HG02763 (cell line): ENCODE results near the gene STK4.

Experiments
- ATAC-seq: cut with Tn5 transposase; IDR thresholded peaks from one replicate; pipeline ENCODE4 v1.9.1; 2021; ENCODE audit warnings: mild to moderate bottlenecking, moderate library complexity; ENCODE audit not compliant: unreplicated experiment

Gene STK4

DNA sequence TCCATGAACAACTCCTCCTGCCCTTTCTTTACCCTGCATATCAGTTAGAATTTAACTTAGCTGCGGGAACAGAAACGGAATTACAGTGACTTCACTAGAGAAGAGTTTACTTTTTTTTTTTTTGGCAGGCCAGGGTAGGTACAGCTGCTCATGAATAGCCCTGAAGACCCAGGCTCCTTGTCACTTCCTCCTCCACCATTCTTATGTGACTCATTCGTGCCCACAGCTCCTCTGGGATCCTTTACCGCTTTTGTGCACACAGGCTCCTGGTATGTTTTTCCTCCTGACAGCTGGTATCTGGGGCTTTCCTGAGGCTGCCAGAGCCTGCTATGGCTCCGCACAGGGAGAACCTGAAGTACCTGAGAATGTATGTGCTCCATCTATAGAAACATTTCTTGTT lies 138.5 kb downstream of the STK4 start:
- ATAC-seq: no peak

GRCh38 chr20:45105317-45105716 lies 139.0 kb downstream of the STK4 start:
- ATAC-seq: no peak

DNA sequence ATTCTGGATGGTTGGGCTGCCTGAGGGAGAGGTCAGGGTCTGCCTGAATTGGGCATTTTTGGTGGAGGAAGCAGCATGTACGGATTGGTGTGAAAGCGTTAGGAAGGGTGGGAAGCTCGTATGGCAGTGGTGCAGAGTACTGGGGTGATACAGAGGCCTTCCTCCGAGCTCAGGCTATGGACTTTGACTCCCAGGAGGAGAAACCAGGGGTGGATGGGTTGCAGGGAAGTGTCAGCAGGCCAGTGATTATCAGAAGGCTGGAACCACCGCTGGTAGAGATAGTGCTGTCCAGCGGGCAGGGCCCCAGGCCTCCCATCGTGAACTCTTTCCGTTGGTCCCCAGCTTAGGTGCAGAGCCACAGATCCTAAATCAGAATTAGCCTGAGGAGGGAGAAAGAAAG lies 143.3 kb downstream of the STK4 start:
- ATAC-seq: no peak

DNA sequence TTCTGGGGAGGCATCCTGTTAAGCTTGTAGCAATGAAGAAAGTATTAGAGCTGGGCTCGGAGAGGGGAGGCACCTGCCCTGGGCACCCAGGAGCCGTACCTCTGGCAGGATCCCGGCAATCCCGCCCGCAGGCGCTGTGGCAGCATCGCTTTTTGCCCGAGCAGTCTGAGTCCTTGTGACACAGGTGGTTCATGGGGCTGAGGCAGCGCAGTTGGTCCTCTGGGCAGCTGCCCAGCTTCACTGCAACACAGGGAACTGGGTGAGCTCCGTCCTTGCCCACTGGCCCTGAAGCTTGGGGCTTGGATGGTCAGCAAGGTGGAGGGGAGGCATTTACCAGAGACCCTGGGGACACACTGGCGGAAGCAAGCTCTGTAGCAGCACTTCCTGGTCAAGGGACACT lies 144.0 kb downstream of the STK4 start:
- no peak for ATAC-seq

GRCh38 chr20:45111285-45111684 lies 145.0 kb downstream of the STK4 start:
- ATAC-seq: no peak

DNA sequence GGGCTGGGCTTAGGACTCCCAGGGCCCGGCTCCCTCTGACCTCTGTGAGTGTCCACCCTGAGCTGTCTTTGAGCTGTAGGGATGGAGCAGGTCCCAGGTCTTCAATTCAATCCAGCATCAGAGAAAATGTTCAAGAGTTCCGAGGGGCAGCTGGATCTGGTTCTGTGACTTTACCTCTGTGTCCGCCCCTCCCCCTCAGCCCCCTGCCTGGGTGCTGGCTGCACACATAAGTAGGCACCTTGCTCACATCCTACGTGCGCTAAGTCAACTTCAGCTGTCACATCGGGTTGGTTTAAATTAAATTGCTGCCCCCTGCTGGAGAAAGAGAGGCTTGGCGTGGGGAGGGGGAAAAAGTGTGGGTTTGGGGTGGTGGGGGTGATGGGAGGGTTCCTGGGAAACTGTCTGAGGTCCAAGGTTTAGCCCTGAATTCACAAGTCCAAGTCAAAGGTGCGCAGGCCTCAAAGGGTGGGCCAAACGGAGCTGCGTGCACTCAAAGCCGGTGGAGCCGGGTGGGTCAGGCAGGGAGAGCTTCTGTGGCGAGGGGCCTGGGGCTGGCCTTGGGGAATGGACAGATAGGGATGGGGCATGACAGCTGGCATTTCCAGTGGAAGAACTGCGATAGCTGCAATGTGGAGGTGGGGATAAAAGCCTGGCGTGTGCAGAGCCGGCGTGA lies 145.6 kb downstream of the STK4 start:
- ATAC-seq: no peak

- ATAC-seq: no peak
Observed at GRCh38 chr20:45112754-45113153, 146.4 kb downstream of the STK4 start.

GRCh38 chr20:45113865-45114264 lies 147.6 kb downstream of the STK4 start:
- ATAC-seq: no peak

GRCh38 chr20:45114465-45115385 lies 148.4 kb downstream of the STK4 start, which contains the start of gene WFDC5:
WFDC5 (minus strand) TSS chr20:45115174; CDS start chr20:45115083, 91 bp downstream.
- ATAC-seq: no peak

GRCh38 chr20:45115386-45115774 lies 149.1 kb downstream of the STK4 start:
- ATAC-seq: no peak

DNA sequence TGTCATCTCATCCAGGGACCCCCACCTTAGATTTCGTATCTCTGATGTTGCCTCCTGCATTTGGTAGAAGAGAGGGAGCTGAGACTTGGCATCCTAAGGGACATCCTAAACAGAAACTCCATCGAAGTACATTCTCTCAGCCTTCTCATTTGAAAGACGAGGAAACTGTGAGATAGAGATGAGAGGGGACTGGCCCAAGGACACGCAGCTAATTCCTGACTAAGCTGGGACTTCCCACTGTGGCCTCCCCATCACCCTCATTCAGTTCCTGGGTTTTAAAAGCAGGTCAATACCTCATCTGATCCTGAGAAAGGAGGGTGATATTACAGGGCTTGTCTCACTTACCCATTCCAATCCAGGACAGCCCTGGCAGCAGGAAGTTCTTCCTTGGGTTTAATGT lies 149.5 kb downstream of the STK4 start:
- ATAC-seq: no peak

DNA sequence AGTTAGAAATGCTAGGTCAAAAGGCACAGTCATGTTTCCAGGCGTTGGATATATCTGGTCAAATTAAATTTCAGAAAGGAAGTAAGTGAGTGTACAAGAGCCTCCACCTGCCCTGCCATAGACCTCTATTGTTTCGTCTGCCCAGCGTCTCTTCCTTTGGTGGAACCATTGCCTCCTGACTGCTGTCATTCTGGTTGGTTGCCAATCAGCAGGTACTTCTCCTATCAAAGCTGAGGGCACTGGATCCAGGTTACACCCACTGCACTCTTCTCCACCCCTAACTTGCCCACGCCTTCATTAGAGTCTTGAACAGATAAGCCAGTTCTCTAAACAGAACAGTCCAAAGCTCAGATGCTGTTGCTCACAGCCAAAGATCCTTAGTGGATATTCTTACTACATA lies 151.3 kb downstream of the STK4 start:
- ATAC-seq: no peak

DNA sequence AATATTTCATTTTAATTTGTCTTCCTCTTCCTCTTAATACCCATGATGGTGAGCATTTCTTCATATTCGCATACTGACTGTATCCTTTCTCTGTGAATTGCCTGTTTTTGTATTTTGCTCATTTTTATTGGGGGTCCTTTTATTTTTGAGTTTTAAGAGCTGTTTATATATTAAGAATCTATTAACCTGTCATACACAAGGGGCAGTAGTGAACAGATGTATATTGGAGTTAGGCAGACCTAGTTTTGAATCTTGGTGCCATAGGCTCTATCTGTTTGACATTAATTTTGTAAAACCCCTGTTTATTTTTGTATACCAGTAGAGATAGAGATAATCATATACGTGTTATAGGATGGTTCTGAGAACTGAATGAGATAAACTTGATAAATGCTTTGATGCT lies 151.7 kb downstream of the STK4 start:
- ATAC-seq: no peak

DNA sequence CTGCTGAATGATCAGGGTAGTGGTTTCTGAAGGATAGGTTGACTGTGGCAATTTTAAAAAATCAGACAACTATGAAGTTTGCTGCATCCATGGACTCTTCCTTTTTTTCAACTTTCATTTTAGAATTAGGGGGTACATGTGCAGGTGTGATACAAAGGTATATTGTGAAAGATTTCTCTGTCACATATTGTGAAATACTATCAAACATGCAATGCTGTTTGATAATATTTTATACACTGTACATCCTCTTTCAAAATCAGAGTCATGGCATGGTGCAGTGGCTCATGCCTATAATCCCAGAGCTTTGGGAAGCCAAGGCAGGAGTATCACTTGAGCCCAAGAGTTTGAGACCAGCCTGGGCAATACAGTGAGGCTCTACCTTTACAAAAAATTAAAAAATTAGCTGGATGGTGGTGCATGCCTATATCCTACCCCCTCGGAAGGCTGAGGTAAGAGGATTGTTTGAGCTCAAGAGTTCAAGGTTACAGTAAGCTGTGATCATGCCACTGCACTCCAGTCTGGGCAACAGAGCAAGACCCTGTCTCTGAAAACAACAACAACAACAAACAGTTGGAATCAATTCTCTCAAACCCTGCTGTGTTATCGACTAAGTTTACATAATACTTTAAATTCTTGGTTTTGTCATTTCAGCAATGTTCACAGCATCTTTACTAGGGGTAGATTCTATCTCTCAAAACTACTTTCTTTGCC lies 153.4 kb downstream of the STK4 start:
- ATAC-seq: no peak

- ATAC-seq: no peak
Observed at GRCh38 chr20:45121388-45121787, 155.1 kb downstream of the STK4 start.

GRCh38 chr20:45124365-45124764 lies 158.1 kb downstream of the STK4 start, which contains the start of gene WFDC12:
WFDC12 (minus strand) TSS chr20:45124465; CDS start chr20:45124447, 18 bp downstream.
- no peak for ATAC-seq

- ATAC-seq: no peak
Observed at GRCh38 chr20:45128099-45128498, 161.8 kb downstream of the STK4 start.
